SK-N-MC (cell line): ENCODE data around the gene ANKRD10.

ENCODE experiments used
- EZH2 ChIP-seq: fragments of 200-600 bp; sonication (generic); IDR thresholded peaks from one replicate; pipeline ENCODE4 v1.6.1; 2017; ENCODE audit warnings: antibody characterized with exemption
- FOXP2 ChIP-seq: optimal IDR thresholded peaks from 2 replicates; pipeline ENCODE3; 2011; ENCODE audit warnings: mild to moderate bottlenecking, moderate library complexity; ENCODE audit not compliant: insufficient read depth; ENCODE audit errors: extremely low read length, control extremely low read depth
- POLR2AphosphoS5 ChIP-seq: IDR thresholded peaks from 2 replicates; pipeline ENCODE4 v1.6.1; 2012; ENCODE audit warnings: mild to moderate bottlenecking, low read depth, low read length, borderline replicate concordance

DNA sequence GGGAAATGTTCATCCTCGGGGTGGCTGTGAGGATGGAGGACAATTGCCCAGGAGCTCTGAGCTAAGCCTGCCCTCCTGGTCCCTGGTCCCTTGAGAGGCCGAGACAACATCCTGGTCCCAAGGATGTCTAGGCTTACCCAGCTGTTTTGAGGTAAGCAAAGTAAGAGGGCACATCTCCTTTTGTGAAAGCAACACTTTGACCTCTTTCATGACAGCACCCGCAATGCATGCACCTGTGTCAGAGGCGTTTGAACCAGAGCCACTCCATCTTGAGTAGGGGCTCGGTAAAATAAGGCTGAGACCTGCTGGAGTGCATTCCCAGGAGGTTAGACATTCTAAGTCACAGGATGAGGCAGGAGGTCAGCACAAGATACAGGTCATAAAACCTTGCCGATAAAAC, 43.1 kb upstream of the ANKRD10 start:
- TF ChIP-seq POLR2AphosphoS5 = no peak
- TF ChIP-seq EZH2 = no peak
- no peak for TF ChIP-seq FOXP2
